Left ventricle myocardium inferior (tissue), 1 donor: Measurements from ENCODE around the gene MAN2A2. TPM values are rescaled to one million over a fixed set of nuclear protein-coding genes. Genes with fewer than 3 reads are reported as not detected.

Source experiments
- DNase-seq: peaks from one replicate; pipeline ENCODE4 v3.0.0-alpha.2; 2020
- H3K27ac ChIP-seq: fragments of 200-600 bp; replicated peaks from 2 replicates; pipeline ENCODE4 v1.8.0; 2021
- H3K27me3 ChIP-seq: fragments of 200-600 bp; 2 replicates; pipeline ENCODE4 v1.8.0; 2021; ENCODE audit warnings: low read depth
- H3K36me3 ChIP-seq: fragments of 200-600 bp; 2 replicates; pipeline ENCODE4 v1.8.0; 2021
- H3K4me1 ChIP-seq: fragments of 200-600 bp; 2 replicates; pipeline ENCODE4 v1.8.0; 2021
- H3K4me3 ChIP-seq: fragments of 200-600 bp; 2 replicates; pipeline ENCODE4 v1.8.0; 2021; ENCODE audit warnings: mild to moderate bottlenecking, moderate library complexity
- H3K9me3 ChIP-seq: fragments of 200-600 bp; replicated peaks from 2 replicates; pipeline ENCODE4 v1.8.0; 2021
- intact Hi-C: fragments of 100-400 bp; cut with micrococcal nuclease; formaldehyde crosslinking; loops from one replicate; pipeline ENCODE4 v1.11.0; 2022
- total RNA-seq: library from RNA; stranded (reverse); fragmentation: NEBNext Ultra II Directional; extraction: Animal tissue kit (Norgen Biotek cat#: 25700); gene quantifications from one replicate; pipeline ENCODE4 v1.2.1, GENCODE V29; 2021
- TF ChIP-seq, protein P1 (sequence below): fragments of 200-600 bp; IDR thresholded peaks from 2 replicates; pipeline ENCODE4 v1.8.0; 2021; ENCODE audit warnings: antibody characterized with exemption, mild to moderate bottlenecking, borderline replicate concordance
- donor health status: DM: no; HTN: yes; CAD: no; lungs with severe emphysema.

MAN2A2 gene
- total RNA-seq, 1 donor from 2014 or later = 95.4 TPM

DNA sequence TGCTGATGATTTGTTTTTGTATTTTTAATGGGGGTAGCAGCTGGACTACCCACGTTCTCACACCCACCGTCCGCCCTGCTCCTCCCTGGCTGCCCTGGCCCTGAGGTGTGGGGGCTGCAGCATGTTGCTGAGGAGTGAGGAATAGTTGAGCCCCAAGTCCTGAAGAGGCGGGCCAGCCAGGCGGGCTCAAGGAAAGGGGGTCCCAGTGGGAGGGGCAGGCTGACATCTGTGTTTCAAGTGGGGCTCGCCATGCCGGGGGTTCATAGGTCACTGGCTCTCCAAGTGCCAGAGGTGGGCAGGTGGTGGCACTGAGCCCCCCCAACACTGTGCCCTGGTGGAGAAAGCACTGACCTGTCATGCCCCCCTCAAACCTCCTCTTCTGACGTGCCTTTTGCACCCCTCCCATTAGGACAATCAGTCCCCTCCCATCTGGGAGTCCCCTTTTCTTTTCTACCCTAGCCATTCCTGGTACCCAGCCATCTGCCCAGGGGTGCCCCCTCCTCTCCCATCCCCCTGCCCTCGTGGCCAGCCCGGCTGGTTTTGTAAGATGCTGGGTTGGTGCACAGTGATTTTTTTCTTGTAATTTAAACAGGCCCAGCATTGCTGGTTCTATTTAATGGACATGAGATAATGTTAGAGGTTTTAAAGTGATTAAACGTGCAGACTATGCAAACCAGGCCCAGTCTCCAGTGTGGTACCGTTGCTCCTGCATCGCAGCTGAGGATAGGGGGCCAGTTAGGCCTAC lies 20.1 kb upstream of the MAN2A2 start:
- DNase-seq = no peak
- Histone ChIP-seq H3K4me1 (peaks cover 59% of the 10 kb centered on the region), H3K36me3 (peaks cover 60% of the 10 kb centered on the region), H3K4me3 (peak overlapping the region; percentile 81), H3K27me3 (no peaks in the 10 kb centered on the region), H3K27ac (peak overlapping the region; percentile 98), H3K9me3 (no peaks in the 10 kb centered on the region)
- TF ChIP-seq, protein P1, sequence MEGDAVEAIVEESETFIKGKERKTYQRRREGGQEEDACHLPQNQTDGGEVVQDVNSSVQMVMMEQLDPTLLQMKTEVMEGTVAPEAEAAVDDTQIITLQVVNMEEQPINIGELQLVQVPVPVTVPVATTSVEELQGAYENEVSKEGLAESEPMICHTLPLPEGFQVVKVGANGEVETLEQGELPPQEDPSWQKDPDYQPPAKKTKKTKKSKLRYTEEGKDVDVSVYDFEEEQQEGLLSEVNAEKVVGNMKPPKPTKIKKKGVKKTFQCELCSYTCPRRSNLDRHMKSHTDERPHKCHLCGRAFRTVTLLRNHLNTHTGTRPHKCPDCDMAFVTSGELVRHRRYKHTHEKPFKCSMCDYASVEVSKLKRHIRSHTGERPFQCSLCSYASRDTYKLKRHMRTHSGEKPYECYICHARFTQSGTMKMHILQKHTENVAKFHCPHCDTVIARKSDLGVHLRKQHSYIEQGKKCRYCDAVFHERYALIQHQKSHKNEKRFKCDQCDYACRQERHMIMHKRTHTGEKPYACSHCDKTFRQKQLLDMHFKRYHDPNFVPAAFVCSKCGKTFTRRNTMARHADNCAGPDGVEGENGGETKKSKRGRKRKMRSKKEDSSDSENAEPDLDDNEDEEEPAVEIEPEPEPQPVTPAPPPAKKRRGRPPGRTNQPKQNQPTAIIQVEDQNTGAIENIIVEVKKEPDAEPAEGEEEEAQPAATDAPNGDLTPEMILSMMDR = no peak
- intact Hi-C loops = no loop called here

DNA sequence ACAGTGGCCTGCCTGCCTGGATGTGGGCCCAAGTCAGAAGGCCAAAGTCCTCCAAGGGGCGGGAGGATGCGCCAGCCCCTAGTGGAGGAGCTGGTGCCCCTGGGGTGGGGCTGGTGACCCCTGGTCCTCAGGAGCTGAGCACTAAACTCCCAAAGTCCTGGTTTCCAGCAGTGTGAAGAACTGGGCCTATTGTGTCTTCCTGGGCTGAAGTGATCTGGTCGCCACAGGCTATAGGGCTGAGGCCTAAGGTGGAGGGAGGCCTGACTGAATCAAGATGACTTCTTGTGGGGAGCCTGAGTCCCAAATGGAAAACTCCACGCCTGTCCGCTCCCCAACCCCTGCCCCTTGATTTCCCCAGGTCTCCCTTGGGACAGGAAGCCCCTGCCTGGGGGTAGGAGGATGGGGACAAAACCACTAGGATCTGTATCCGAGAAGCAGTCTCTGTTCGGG lies 19.6 kb upstream of the MAN2A2 start:
- intact Hi-C loops = no loop called here
- no peaks in the 10 kb centered on the region for H3K27me3 ChIP-seq
- H3K36me3 ChIP-seq = peaks cover 54% of the 10 kb centered on the region
- H3K27ac ChIP-seq = peak overlapping the region; percentile 98
- H3K4me3 ChIP-seq = peak overlapping the region; percentile 81
- H3K9me3 ChIP-seq = no peaks in the 10 kb centered on the region
- DNase-seq = no peak
- peaks cover 60% of the 10 kb centered on the region for H3K4me1 ChIP-seq
- TF ChIP-seq, protein P1 = no peak

DNA sequence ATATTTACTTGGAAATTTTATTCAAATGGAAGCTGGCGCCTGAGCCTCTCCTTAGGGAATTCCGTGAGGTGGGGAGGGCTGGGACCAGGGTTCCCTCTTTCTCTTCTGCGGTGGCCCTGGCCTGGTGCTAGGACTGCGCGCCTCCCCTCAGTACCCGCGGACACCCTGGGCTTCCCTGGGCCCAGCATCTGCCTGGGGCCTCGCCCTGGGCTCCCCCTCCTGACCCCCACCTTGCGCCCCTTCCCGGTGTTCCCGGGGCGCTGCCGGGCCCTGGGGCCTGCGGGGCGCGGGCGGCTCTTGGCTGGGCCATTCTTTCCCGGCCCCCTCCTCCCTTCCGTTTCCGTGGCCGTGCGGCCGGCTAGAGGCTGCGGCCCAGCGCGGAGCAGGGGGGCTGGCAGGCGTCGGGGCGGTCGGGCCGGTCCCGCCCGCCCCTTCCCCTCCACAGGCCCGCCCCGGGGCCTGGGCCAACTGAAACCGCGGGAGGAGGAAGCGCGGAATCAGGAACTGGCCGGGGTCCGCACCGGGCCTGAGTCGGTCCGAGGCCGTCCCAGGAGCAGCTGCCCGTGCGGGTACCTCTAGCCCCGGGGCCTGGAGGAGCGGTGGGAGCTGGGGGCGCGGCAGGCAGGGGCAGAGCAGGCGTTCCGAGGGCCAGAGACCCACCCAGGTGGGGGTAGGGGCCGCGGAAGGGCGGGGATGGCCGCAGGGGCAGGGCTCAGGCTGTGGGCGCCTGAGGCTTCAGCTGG lies 19.0 kb upstream of the MAN2A2 start, which contains the start of gene FES:
FES (plus strand) TSS at position 529 of the 743 bp plus-strand sequence. CDS start 542 bp downstream, outside the sequence.
- peaks cover 60% of the 10 kb centered on the region for H3K4me1 ChIP-seq
- peaks cover 51% of the 10 kb centered on the region for H3K36me3 ChIP-seq
- H3K27ac ChIP-seq = peak within 1 kb of the TSS; percentile 98
- intact Hi-C loops = no loop called here
- H3K9me3 ChIP-seq = no peaks in the 10 kb centered on the region
- TF ChIP-seq, protein P1 = no peak
- H3K4me3 ChIP-seq = peak within 1 kb of the TSS; percentile 81
- peak; percentile 81 for DNase-seq
- no peaks in the 10 kb centered on the region for H3K27me3 ChIP-seq

DNA sequence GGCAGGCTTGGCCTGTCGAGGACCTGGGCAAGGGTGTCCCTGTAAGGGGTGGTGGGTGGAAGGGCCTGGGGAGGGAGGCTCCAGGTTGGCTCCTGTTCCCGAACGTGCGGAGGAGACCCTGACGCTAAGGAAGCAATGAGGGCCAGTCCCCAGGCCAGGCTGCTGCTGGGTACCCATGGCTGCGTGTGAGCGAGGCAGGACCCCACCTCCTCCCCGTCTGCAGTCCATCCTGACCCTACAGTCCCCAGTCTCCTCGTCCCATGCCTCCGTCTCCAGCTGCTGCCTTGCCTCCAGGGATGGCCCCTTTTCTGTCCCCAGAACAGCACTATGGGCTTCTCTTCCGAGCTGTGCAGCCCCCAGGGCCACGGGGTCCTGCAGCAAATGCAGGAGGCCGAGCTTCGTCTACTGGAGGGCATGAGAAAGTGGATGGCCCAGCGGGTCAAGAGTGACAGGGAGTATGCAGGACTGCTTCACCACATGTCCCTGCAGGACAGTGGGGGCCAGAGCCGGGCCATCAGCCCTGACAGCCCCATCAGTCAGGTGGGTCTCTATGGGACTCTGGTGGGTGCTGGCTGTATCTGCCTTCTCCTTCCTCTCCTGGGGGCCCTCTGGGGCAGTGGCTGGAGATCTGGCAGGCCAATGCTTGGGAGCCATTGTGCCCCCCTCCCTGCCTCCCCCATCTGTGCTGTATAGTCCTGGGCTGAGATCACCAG lies 18.2 kb upstream of the MAN2A2 start:
- peak overlapping the region; percentile 81 for H3K4me3 ChIP-seq
- H3K36me3 ChIP-seq = peaks cover 51% of the 10 kb centered on the region
- intact Hi-C loops = loop anchor here (5.0 kb wide), 1 partner anchor 238 kb away; no protein-coding TSS in a partner anchor
- no peaks in the 10 kb centered on the region for H3K9me3 ChIP-seq
- DNase-seq = no peak
- TF ChIP-seq, protein P1 = no peak
- no peaks in the 10 kb centered on the region for H3K27me3 ChIP-seq
- H3K27ac ChIP-seq = peak overlapping the region; percentile 98
- H3K4me1 ChIP-seq = peaks cover 60% of the 10 kb centered on the region
